NCI-H345 treated with DMSO at 0.1 percent for 48 hours (cell line): Measurements from ENCODE around the gene GBA3.

ENCODE experiments used
- DNase-seq: peaks from one replicate; lab custom pipeline; 2025; ENCODE audit not compliant: unreplicated experiment; lab: John Stamatoyannopoulos, UW

The GBA3 gene

DNA sequence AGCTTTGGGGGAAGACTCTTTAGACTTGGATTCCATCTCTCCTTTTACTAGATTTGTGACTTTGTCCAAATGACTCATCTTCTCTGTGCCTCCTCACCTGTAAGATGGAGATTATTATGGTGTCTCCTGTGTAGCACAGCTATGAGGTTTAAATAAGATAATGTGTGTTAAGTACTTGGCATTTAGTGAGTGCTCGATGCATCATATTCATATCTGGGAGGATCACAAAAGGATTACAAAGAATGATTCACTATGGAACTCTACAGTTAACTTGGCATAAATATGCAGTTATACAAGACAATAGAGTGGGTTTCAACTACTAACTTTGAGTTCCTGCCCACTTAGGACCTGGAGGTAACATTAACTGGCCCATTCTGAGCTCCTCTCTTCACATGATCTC, 2.3 kb downstream of the GBA3 start:
- DNase-seq = no peak

DNA sequence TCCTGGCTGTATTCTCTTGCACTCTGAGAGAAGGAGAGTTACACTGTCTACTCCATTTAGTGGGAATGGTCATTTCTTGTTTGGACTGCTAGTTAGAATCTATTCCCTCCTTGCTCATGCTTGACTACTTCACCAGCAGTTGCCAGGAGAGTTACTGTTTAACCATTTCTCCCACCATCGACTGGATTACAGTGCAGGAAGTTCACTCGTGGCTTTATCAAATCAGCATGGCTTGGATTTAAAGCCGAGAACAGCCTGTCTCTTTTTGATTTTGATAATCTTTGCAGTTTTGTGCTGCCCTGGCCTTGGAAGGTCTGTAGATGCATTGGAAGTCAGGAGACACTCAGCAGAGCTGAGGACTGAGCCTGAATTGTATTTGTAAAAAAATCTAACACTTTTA, 3.2 kb downstream of the GBA3 start:
- DNase-seq = no peak

- no peak for DNase-seq
Measured at GRCh38 chr4:22703912-22704311, 11.2 kb downstream of the GBA3 start.

- DNase-seq = no peak
Measured at GRCh38 chr4:22707390-22707789, 14.7 kb downstream of the GBA3 start.

GRCh38 chr4:22708961-22709360, 16.2 kb downstream of the GBA3 start:
- no peak for DNase-seq

DNA sequence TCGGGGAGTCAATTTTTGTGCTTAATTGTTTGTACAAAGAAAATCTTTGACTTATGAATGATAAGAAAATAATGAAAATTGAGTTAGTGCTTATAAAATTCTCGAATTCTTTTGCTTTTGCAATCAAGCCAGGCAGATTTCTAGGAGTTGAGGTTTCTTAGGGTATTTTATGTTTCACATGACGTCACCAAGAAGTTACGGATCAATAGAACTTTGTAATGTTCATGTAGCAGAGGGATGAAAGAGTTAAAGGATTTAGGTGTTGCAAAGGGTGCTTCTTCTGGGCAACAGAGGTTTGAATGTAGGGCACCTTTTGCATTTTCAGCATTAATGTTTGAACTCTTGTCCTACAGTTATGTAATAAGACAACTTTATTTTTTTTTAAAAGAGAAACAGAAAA, 19.4 kb downstream of the GBA3 start:
- DNase-seq = no peak

GRCh38 chr4:22712529-22712928, 19.8 kb downstream of the GBA3 start:
- DNase-seq = no peak

GRCh38 chr4:22713841-22714240, 21.1 kb downstream of the GBA3 start:
- DNase-seq = no peak

GRCh38 chr4:22719218-22719617, 26.5 kb downstream of the GBA3 start:
- no peak for DNase-seq

- DNase-seq = no peak
Measured at GRCh38 chr4:22720091-22720490, 27.4 kb downstream of the GBA3 start.

DNA sequence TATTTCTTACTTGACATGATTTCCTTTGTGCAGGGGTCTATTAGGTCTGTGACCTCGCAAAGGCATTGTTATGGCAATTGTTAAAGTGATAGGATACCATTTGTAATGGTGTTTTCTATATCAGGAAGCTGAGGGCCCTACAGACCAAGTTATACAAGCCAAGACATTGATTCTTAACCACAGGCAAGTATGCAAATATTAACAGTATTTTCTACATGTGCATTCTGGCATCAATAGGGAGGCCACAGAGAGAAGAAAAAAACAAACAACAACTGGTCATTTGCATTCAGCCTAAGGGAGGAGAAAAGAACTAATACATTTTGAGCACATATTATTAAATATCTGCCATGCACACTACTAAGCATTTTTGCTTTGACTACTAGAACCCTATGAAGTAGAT, 28.5 kb downstream of the GBA3 start:
- DNase-seq = no peak

- no peak for DNase-seq
Measured at GRCh38 chr4:22730021-22730420, 37.3 kb downstream of the GBA3 start.

DNA sequence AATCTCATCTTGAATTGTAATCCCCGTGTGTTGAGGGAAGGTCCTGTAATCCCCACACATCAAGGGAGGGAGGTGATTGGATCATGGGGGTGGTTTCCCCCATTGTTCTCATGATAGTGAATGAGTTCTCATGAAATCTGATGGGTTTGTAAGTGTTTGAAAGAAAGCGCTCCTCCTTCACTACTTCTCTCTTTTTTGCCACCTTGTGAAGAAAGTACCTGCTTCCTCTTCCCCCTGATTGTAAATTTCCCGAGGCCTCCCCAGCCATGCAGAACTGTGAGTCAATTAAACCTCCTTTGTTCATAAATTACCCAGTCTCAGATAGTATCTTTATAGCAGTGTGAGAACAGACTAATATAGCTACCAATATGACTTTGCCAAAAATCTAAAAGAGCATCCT, 41.1 kb downstream of the GBA3 start:
- no peak for DNase-seq

- DNase-seq = no peak
Measured at GRCh38 chr4:22736912-22737311, 44.2 kb downstream of the GBA3 start.

DNA sequence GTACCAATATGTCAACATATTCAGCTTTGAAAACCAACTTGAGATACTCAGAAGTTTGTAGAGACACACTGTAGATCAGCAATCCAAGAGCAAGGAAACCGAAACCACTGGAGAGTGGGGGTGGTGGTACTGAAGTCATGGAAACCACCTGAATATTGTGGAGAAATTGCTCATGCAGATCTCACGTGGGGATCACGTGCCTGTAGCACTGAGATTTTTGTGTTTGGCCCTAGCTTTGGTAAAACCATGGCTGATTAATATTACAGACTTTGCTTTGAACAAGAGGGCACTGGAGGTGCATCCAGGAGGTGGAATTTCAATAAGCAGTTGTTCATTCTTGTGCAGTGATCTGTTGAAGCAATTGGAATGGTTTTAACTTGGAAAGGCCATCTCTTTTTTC, 47.2 kb downstream of the GBA3 start:
- no peak for DNase-seq

GRCh38 chr4:22741744-22742143, 49.0 kb downstream of the GBA3 start:
- no peak for DNase-seq

- DNase-seq = no peak
Measured at GRCh38 chr4:22743290-22743689, 50.6 kb downstream of the GBA3 start.

DNA sequence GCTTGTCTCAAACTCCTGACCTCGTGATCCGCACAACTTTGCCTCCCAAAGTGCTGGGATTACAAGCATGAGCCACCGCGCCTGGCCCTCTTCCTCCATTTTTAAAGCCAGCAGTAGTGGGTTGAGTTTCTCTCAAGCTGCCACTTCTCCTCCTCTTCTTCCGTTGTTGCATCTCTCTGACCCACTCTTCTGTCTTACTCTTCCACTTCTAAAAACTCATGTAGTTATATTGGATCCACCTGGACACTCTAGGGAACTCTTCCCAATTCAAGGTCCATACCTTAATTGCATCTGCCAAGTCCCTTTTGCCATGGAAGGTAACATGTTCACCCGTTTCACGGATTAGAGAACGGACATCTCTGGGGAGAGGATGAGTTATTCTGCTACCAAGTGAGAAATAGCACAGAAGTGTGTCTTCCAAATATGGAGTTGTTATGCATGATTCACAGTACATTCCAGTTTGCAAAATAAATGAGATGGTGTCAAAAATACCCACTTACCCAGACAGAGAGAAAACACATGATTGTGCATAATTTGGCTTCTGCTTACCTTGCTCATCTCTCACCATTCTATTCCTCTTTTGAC, 51.8 kb downstream of the GBA3 start:
- DNase-seq = no peak

DNA sequence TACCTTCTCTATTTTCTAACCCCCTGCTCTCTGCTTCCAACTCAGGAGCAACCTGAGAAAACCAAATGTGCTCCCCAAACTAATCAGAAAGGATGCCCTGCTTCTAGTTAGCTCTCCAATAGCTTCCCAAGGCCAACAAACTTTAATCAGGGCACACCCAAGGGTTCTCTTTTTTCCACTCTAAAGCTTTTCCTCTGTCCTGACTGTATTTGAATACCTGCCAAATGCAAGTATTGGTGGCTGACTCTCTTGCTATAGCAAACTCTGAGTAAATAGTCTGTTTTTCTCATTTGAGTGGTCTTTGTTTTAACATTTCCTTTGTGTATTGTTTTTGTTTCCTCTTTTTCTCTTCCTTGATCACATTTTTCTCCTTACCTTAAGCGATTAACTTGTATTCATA, 52.5 kb downstream of the GBA3 start:
- no peak for DNase-seq

GRCh38 chr4:22754116-22754515, 61.4 kb downstream of the GBA3 start:
- no peak for DNase-seq

GRCh38 chr4:22762548-22762947, 69.8 kb downstream of the GBA3 start:
- no peak for DNase-seq

DNA sequence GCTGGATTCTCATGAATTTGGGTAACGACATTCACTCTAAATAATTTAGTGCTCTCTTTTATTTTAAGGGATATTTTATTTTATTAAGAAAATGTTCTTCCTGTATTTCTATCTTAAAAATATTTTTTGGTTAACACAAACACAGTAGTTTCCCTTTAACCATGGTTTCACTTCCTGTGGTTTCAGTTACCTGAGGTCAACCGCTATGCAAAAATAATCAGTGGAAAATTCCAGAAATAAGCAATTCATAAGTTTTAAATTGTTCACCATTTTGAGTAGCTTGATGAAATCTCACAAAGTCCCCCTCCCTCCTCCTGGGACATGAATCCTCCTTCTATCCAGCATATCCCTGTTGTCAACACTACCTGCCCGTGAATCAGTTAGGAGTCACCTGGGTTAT, 71.4 kb downstream of the GBA3 start:
- no peak for DNase-seq

- no peak for DNase-seq
Measured at GRCh38 chr4:22766068-22766467, 73.3 kb downstream of the GBA3 start.
